Stomach (tissue), 4 donors: ENCODE data around the gene VPS9D1.

Experiments
- CTCF ChIP-seq, 7 experiments: fragments of 450-650 bp in 4 of 7; fragments of 200-600 bp in 3 of 7; sonication (generic) in 3 of 7; IDR thresholded peaks; one replicate each; pipeline ENCODE4 v1.5.1; 2016 to 2019; ENCODE audit warnings: antibody characterized with exemption in 7 of 7, control low read depth in 2 of 7, mild to moderate bottlenecking in 1 of 7
- POLR2A ChIP-seq, 4 donors: fragments of 450-650 bp; IDR thresholded peaks; one replicate each; pipeline ENCODE4 v1.6.1; 2016; ENCODE audit warnings: antibody characterized with exemption in 4 of 4, control low read depth in 2 of 4, mild to moderate bottlenecking in 1 of 4, moderate library complexity in 1 of 4

- no peak for TF ChIP-seq CTCF (IDR thresholded peaks at IDR 0.05)
- TF ChIP-seq POLR2A (IDR thresholded peaks at IDR 0.05) = no peak
Observed at GRCh38 chr16:89693289-89693731, 27.4 kb downstream of the VPS9D1 start.
